GM12865 (cell line): ENCODE measurements around the gene CARD11.

Experiments
- DNase-seq: peaks from one replicate; pipeline ENCODE4 v3.0.0; 2010; ENCODE audit warnings: low read depth
- H3K4me3 ChIP-seq: 2 replicates; pipeline ENCODE4 v1.5.1; 2011; ENCODE audit warnings: mild to moderate bottlenecking, low read depth, low read length, control low read depth
- CTCF ChIP-seq: IDR thresholded peaks from 2 replicates; pipeline ENCODE4 v1.5.1; 2011; ENCODE audit warnings: low read length, control low read depth, low read depth, inconsistent platforms; ENCODE audit not compliant: insufficient read depth; ENCODE audit errors: missing control alignments

Gene CARD11

GRCh38 chr7:2880874-2881533, 162.7 kb downstream of the CARD11 start:
- no peak for DNase-seq
- no peak overlapping the region for H3K4me3 ChIP-seq
- no peak for TF ChIP-seq CTCF

GRCh38 chr7:2880051-2880450, 163.6 kb downstream of the CARD11 start:
- TF ChIP-seq CTCF = no peak
- H3K4me3 ChIP-seq = no peak overlapping the region
- no peak for DNase-seq

GRCh38 chr7:2879354-2879753, 164.3 kb downstream of the CARD11 start:
- H3K4me3 ChIP-seq = no peak overlapping the region
- TF ChIP-seq CTCF = no peak
- no peak for DNase-seq

- no peak for DNase-seq
- TF ChIP-seq CTCF = no peak
- no peak overlapping the region for H3K4me3 ChIP-seq
Observed at GRCh38 chr7:2878306-2878705, 165.4 kb downstream of the CARD11 start.

GRCh38 chr7:2876031-2876731, 167.5 kb downstream of the CARD11 start:
- DNase-seq = no peak
- no peak for TF ChIP-seq CTCF
- no peak overlapping the region for H3K4me3 ChIP-seq

GRCh38 chr7:2873686-2874551, 169.7 kb downstream of the CARD11 start:
- H3K4me3 ChIP-seq = no peak overlapping the region
- no peak for TF ChIP-seq CTCF
- peak; percentile 84 for DNase-seq
